Epithelial cell of proximal tubule (primary cell): ENCODE data around the gene ZC3H6. TPM values are rescaled to one million over a fixed set of nuclear protein-coding genes. Genes with fewer than 3 reads are reported as not detected.

Experiments
- DNase-seq: peaks from one replicate; pipeline ENCODE4 v3.0.0-alpha.2; 2011; ENCODE audit warnings: low read depth
- H3K4me3 ChIP-seq: 2 replicates; pipeline ENCODE4 v1.5.1; 2011; ENCODE audit warnings: low read depth, mild to moderate bottlenecking, low read length
- total RNA-seq: library from RNA; depleted of rRNA; stranded (reverse); fragments of >200 nt; gene quantifications from 2 replicates; pipeline ENCODE4 v1.2.3, GENCODE V29; 2015
- TF ChIP-seq, protein P1 (sequence below): conservative IDR thresholded peaks from 2 replicates; pipeline ENCODE4 v1.5.1; 2012; ENCODE audit warnings: low read depth, mild to moderate bottlenecking, low read length

ZC3H6 gene
- total RNA-seq, 1 donor from 2014 or later: 6.7 TPM

DNA sequence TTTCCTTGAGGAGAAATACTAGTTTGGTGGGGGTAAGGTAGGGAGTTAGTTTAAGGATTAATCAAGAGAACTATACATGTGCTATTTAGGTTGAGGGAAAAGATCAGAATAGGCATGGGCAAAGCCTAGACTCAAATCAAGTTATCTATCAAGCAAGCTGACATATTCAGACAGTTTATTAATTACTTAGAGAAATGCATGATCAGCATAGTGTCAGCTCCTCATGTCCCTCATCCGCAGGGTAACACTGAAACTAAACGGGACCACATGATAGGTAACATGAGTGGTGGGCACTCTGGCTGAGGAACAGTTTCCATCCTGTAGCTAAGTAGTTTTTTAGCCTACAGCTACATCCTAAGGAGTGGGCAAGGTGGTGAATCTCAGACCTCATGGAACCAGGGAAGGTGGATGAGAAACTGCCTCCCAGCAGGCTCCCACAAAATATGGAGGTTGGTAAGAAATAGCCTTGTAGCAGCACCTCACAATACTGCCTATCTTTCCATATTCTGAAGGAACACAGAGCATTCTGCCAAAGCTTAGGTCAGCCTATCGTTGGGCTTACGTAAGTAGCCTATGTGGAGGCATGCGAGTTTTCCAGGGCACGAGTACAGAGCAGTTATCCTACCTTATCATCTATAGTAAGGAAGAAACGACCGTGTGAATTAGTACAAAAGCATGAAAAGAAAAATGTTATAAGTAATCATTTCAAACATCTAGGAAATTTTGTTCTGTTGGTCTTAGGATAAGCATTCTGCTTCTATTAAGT is 18.4 kb downstream of the ZC3H6 start:
- no peak overlapping the region for H3K4me3 ChIP-seq
- no peak for DNase-seq
- TF ChIP-seq, protein P1, sequence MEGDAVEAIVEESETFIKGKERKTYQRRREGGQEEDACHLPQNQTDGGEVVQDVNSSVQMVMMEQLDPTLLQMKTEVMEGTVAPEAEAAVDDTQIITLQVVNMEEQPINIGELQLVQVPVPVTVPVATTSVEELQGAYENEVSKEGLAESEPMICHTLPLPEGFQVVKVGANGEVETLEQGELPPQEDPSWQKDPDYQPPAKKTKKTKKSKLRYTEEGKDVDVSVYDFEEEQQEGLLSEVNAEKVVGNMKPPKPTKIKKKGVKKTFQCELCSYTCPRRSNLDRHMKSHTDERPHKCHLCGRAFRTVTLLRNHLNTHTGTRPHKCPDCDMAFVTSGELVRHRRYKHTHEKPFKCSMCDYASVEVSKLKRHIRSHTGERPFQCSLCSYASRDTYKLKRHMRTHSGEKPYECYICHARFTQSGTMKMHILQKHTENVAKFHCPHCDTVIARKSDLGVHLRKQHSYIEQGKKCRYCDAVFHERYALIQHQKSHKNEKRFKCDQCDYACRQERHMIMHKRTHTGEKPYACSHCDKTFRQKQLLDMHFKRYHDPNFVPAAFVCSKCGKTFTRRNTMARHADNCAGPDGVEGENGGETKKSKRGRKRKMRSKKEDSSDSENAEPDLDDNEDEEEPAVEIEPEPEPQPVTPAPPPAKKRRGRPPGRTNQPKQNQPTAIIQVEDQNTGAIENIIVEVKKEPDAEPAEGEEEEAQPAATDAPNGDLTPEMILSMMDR: no peak

DNA sequence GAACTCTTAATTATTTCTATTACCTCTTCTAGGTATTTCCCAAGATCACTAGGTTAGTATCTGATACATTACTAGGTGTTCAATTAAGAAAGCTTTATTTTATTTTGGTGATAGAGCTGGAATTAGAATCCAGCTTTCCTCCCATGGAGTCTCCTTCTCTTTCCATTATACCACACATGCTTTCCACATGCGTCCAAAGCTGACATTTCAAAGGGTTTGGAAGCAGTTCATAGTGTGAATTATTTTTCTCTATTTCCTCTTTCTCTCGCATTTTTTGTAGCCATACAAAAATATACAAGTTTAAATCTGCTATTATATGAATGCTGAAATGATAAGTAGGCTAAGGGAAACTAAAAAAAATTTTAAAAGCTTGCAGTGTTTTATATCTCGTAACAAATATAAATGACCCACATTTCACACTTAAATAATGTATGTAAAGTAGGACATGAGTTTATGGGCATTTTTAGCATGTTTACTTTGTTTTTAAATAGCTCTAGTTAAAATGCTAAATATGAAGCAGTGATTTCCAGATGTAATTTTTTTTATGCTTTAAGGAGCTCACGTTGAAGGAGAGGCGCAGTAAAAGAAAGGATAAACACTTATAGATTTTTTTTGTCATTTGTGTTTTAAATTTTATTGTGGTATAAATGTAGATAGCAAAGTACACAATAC is 20.1 kb downstream of the ZC3H6 start:
- H3K4me3 ChIP-seq: no peak overlapping the region
- no peak for DNase-seq
- TF ChIP-seq, protein P1: no peak

DNA sequence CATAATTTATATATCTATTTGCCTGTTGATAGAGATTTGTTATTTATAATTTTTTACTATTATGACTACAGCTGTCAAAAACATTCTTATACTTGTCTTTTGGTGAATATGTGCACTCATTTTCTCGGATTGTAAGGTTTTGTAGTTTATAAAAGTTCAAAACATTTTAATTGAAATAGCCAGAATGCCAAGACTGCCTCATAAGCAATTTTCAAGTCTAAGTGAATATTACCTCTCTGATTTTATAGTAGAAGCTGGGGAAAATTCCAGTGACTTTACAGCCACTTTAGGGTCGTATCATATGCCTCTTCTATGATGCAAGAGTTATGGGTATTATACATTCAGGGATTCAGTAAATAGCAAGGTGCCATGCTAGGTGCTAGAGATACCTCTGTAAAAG is 21.0 kb downstream of the ZC3H6 start:
- H3K4me3 ChIP-seq: no peak overlapping the region
- TF ChIP-seq, protein P1: no peak
- DNase-seq: no peak

DNA sequence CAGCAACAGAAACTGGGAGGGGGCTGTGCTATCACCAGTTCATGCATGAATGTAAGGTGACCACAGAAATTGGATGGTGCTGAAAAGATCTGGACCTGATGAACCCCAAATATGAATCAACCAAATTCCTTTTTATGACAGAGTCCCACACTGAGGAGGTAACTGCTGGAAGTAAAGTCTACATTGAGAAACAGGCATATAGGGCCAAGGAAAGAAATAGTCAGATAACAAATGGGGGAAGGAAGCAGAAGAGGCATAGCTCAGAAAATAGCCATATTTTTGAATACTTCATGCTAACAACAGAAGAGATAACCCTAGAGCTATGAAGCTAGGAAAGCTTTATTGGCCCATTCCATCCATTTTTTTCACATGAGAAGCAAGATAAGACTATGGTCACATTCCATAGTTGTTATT is 25.8 kb downstream of the ZC3H6 start:
- TF ChIP-seq, protein P1: no peak
- DNase-seq: no peak
- no peak overlapping the region for H3K4me3 ChIP-seq

DNA sequence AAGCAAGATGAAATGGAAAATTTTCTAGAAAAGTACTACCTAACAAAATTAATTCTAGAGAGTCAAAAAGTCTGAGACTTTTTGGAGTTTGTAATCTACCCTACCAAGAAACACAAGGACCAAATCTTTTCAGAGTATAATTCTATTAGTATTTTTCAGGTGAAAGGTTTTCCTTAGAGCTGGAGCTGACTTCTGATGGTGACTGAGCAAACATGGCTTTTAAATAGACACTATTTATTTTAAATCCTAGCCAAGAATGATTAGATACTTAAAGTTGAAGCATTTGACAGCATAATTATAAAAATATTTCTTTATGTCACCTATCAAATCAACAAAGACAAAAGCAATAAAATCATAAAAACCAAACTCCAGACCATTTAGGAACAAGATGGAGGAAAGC is 26.6 kb downstream of the ZC3H6 start:
- TF ChIP-seq, protein P1: no peak
- H3K4me3 ChIP-seq: no peak overlapping the region
- DNase-seq: no peak

DNA sequence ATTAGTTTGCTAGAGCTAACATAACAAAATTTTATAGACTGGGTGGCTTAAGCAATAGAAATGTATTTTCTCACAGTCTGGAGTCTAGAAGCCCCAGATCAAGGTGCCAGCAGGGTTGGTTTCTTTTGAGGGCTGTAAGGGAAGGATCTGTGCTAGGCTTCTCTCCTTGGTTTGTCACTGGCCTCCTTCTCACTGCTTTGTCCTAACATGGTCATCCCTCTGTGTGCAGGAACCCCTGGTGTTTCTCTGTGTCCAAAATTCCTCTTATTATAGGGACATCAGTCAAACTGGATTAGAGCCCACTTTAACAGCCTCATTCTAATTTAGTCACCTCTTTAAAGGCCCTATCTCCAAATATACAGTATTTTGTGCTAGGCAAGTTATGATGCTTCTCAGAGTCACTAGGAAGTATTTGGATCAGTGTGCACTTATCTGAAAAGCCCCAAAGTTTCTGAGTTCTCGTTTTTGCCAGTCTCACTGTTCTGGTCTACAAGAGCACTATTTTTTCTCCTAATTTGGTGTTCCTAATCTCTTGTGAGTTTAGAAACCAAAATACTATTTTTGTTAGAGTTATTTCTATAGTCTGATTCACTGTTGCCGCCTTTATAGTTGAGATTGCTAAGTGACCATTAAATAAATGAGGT is 29.0 kb downstream of the ZC3H6 start:
- H3K4me3 ChIP-seq: no peak overlapping the region
- TF ChIP-seq, protein P1: no peak
- no peak for DNase-seq
